Measurements from ENCODE around the gene OR5D14. TPM values are rescaled to one million over a fixed set of nuclear protein-coding genes. Genes with fewer than 3 reads are reported as not detected.

Gene OR5D14
- total RNA-seq: not detected
- long read RNA-seq: 0 reads

DNA sequence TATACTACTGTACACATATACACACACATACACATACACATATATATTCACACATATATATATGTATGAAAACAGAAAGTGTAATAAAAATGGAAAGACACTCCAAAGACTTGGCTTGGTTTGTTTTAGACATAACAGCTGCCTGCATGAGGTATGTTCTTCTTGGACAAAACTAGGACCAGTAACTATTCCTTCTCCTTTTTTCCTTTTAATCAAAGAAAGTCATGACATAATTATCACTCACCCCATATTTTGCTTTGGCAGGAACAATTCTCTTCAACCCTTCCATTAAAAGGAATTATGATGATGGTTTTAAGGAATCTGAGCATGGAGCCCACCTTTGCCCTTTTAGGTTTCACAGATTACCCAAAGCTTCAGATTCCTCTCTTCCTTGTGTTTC is at the start of gene OR5D14:
Gene OR5D14, plus strand, starts transcription at position 301 of the 400 bp plus-strand sequence. Its CDS starts 0 bp downstream, at position 301.
- no peak for DNase-seq
- ATAC-seq: no peak
- intact Hi-C loops (cut with DNase I): no loop called here

DNA sequence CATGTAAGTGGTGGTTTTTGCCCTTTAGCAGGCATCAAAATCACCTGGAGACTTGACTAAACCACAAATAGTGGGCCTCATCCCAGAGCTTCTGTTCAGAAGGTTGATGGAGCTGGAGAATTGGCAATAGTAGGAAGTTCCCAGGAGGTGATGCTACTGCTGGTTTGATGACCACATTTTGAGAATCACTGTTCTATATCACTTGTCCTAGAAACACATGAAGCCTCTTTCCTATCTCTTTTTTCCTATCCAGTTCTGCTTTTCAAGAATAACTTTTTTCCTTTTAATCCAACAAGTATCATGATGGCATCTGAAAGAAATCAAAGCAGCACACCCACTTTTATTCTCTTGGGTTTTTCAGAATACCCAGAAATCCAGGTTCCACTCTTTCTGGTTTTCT is 22.2 kb upstream of the OR5D14 start, which contains the start of gene OR5D13:
Gene OR5D13, plus strand, starts transcription at position 301 of the 400 bp plus-strand sequence. Its CDS starts 0 bp downstream, at position 301.
- DNase-seq: no peak
- ATAC-seq: no peak
- intact Hi-C loops (cut with DNase I): no loop called here

DNA sequence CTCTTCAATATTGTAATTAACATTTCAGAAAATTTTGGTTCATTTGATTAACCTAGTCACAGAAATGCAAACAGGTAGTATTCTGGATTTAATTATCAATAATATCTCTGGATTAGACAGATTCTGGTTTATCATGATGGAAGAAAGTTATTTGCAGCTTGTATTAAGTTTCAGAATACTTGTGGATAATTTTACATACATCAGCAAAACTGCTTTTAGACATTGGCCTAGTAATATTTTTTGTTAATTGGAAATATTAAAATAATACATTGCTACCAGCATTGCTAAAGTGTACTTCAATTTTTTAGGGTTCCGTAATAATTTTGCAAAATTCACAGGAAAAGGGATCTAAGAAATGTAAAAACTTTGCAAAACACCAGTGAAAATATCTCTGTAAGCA is 3.8 kb upstream of the OR5D14 start:
- intact Hi-C loops (cut with DNase I): no loop called here
- ATAC-seq: no peak
- no peak for DNase-seq

DNA sequence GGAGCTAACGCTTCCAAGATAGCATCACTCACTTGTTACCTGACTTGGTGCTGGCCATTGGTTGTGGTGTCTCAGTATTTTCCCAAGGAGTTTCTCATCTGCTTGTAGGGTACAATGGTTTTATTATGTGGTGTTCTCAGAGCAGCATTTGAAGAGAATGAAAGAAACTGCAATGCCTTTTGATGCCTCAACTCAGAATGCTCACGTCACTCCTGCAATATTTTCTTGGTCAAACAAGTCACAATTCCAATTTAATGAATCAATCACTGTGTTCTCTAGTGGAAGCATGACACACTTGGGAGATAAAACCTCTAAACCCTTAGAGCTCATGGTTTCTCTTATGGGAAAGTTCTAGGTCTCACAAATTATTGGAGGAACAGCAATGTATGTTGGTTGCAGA is 2.0 kb upstream of the OR5D14 start:
- intact Hi-C loops (cut with DNase I): no loop called here
- ATAC-seq (no peak), DNase-seq (no peak)

DNA sequence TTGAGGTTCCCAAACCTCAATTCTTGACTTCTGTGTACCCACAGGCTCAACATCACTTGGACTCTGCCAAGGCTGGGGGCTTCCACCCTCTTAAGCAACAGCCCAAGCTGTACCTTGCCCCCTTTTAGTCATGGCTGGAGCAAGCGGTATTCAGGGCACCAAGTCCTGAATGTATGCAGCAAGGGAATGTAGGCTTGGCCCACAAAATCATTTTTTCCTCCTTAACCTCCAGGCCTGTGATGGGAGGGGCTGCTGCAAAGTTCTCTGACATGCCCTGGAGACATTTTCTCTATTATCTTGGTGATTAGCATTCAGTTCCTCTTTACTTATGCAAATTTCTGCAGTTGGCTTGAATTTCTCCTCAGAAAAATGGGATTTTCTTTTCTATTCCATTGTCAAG is 10.9 kb downstream of the OR5D14 start:
- ATAC-seq: no peak
- intact Hi-C loops (cut with DNase I): no loop called here
- no peak for DNase-seq

DNA sequence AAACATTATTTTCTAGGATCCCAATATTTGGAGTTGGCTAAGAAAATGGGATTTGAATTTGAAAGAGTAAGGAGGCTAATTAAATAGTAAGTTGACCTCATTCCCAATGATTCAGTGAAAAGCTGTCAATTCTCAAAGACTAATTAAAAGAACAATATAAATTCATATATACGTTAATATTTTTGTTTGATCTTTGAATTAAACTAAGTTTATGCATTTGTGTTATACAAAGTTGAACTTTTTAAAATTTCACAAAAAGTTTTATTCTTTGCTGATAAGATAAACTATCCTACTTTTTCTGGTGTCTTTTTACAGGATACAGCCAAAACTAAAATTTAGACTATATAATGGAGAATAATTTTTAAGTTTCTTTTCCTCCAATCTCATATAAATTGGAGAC is 15.7 kb downstream of the OR5D14 start, which contains the start of gene OR5L1:
Gene OR5L1, plus strand, starts transcription at position 301 of the 400 bp plus-strand sequence. CDS start 100 bp downstream, outside the sequence.
- intact Hi-C loops (cut with DNase I): no loop called here
- ATAC-seq (no peak), DNase-seq (no peak)

DNA sequence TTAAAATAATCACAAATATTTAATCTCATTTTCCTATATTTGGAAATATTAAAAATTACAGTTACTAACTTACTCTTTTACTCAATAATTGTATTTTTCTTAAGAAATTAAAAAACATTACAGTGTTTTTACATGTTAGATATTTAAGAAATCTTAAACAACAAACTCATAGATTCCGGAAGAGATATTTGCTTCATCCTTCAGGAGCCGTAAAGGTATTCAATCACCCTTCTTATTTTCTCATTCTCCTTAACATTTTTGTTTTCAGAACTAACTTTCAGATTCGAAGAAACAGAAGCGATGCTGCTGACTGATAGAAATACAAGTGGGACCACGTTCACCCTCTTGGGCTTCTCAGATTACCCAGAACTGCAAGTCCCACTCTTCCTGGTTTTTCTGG is 24.0 kb downstream of the OR5D14 start, which contains the start of gene OR5D18:
Gene OR5D18, plus strand, starts transcription at position 301 of the 400 bp plus-strand sequence. Its CDS starts 0 bp downstream, at position 301.
- DNase-seq (no peak), ATAC-seq (no peak)
- intact Hi-C loops (cut with DNase I): no loop called here

DNA sequence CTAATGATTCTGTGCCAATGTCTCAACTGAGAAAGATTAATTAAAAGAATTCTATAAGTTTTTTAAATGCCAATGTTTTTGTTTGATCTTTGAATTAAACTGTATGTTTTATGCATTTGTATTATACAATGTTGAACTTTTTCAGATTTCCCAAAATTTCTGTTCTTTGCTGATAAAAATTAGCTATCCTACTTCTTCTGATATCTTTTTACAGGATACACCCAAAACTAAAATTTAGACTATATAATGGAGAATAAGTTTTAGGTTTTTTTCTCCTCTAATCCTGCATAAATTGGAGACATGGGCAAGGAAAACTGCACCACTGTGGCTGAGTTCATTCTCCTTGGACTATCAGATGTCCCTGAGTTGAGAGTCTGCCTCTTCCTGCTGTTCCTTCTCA is 31.6 kb downstream of the OR5D14 start, which contains the start of gene OR5L2:
Gene OR5L2, plus strand, starts transcription at position 301 of the 400 bp plus-strand sequence. Its CDS starts 0 bp downstream, at position 301.
- ATAC-seq: no peak
- intact Hi-C loops (cut with DNase I): no loop called here
- no peak for DNase-seq

DNA sequence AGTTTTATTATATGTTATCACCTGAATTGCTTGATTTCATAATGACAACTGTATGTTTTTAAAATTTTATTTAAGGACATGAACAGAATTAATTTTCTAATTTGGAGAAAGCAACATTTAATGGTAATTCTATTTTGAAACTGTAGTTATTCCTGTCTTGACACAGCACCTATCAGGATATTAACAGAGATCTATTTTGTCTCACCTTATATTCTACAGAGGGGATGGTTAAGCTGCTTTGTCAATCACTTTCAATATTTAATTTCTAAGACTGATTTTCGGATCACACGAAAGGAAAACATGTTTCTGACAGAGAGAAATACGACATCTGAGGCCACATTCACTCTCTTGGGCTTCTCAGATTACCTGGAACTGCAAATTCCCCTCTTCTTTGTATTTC is 43.1 kb downstream of the OR5D14 start, which contains the start of gene OR5D16:
Gene OR5D16, plus strand, starts transcription at position 301 of the 400 bp plus-strand sequence. Its CDS starts 0 bp downstream, at position 301.
- intact Hi-C loops (cut with DNase I): no loop called here

More for the DNA sequence above, 43.1 kb downstream of the OR5D14 start, which contains the start of gene OR5D16:
- DNase-seq (no peak), ATAC-seq (no peak)

Other genes with a start within 250 kb of the OR5D14 start
- gene OR4C15, start 241.1 kb upstream of the OR5D14 start, total RNA-seq: not detected
- not detected for gene OR4C16, start 223.4 kb upstream of the OR5D14 start, total RNA-seq
- not detected for gene OR4C11, start 187.9 kb upstream of the OR5D14 start, total RNA-seq
- not detected for gene OR4P4, start 160.4 kb upstream of the OR5D14 start, total RNA-seq
- not detected for gene OR4S2, start 147.2 kb upstream of the OR5D14 start, total RNA-seq
- gene OR4C6, start 133.4 kb upstream of the OR5D14 start, total RNA-seq: not detected
- not detected for gene OR5D13, start 22.1 kb upstream of the OR5D14 start, total RNA-seq
- gene OR5L1, start 15.8 kb downstream of the OR5D14 start, total RNA-seq: not detected
- gene OR5D18, start 24.1 kb downstream of the OR5D14 start, total RNA-seq: not detected
- not detected for gene OR5L2, start 31.7 kb downstream of the OR5D14 start, total RNA-seq
- gene OR5D16, start 43.2 kb downstream of the OR5D14 start, total RNA-seq: not detected
- not detected for gene TRIM51, start 87.7 kb downstream of the OR5D14 start, total RNA-seq
- gene OR5W2, start 119.0 kb downstream of the OR5D14 start, total RNA-seq: not detected
- not detected for gene OR5I1, start 140.8 kb downstream of the OR5D14 start, total RNA-seq
- not detected for gene OR10AG1, start 174.4 kb downstream of the OR5D14 start, total RNA-seq
- gene OR5F1, start 199.1 kb downstream of the OR5D14 start, total RNA-seq: not detected
- gene OR5AS1, start 232.1 kb downstream of the OR5D14 start, total RNA-seq: not detected

All from left cardiac atrium (tissue), 4 donors.